H1 (cell line): ENCODE data around the gene PRDM5.

Source experiments
- CREB1 ChIP-seq: IDR thresholded peaks from 2 replicates; pipeline ENCODE4 v1.6.1; 2012; ENCODE audit warnings: inconsistent platforms
- EZH2 ChIP-seq: fragments of 200-600 bp; sonication (generic); IDR thresholded peaks from 2 replicates; pipeline ENCODE4 v1.7.1; 2012; ENCODE audit warnings: low read depth, mild to moderate bottlenecking, moderate library complexity, low read length, inconsistent platforms; ENCODE audit not compliant: severe bottlenecking
- FOSL1 ChIP-seq: IDR thresholded peaks from 2 replicates; pipeline ENCODE4 v1.6.1; 2011; ENCODE audit warnings: mild to moderate bottlenecking, low read depth, low read length, moderate library complexity; ENCODE audit not compliant: insufficient read depth
- JUN ChIP-seq: IDR thresholded peaks from 2 replicates; pipeline ENCODE4 v1.6.1; 2011; ENCODE audit warnings: low read depth, mild to moderate bottlenecking, improper control_type of control experiment, low read length
- JUND ChIP-seq: IDR thresholded peaks from 2 replicates; pipeline ENCODE4 v1.6.1; 2011; ENCODE audit warnings: mild to moderate bottlenecking, improper control_type of control experiment, low read length
- KDM5A ChIP-seq: fragments of 200-600 bp; IDR thresholded peaks from 2 replicates; pipeline ENCODE4 v1.7.1; 2012; ENCODE audit warnings: mild to moderate bottlenecking, low read length, inconsistent platforms, mixed read lengths
- POLR2A ChIP-seq, 2 experiments: IDR thresholded peaks; 1 replicate in 1 of 2; 2 replicates in 1 of 2; pipeline ENCODE4 v1.6.1; 2011; ENCODE audit warnings: low read depth in 2 of 2, low read length in 2 of 2, mild to moderate bottlenecking in 2 of 2; ENCODE audit errors: control extremely low read depth in 1 of 2
- SIN3A ChIP-seq, 2 experiments: IDR thresholded peaks in 1 of 2; conservative IDR thresholded peaks in 1 of 2; 2 replicates each; pipeline ENCODE4 v1.6.1; 2011 to 2012; ENCODE audit warnings: low read length in 2 of 2, improper control_type of control experiment in 1 of 2, low read depth in 1 of 2, mild to moderate bottlenecking in 1 of 2
- TF ChIP-seq, protein P1 (sequence below), 3 experiments: IDR thresholded peaks; 1 replicate in 2 of 3; 2 replicates in 1 of 3; pipeline versions ENCODE4 v1.5.1 to v1.6.1; 2011; ENCODE audit warnings: low read length in 3 of 3, mild to moderate bottlenecking in 3 of 3, inconsistent platforms in 2 of 3, low read depth in 1 of 3, moderate library complexity in 1 of 3; ENCODE audit not compliant: insufficient read depth in 1 of 3; ENCODE audit errors: control extremely low read depth in 1 of 3

GRCh38 chr4:120861852-120862251, 60.7 kb downstream of the PRDM5 start:
- TF ChIP-seq KDM5A (no peak), POLR2A (IDR thresholded peaks at IDR 0.05; ENCODE audit: control extremely low read depth in 1 of 2, low read depth in 2 of 2, low read length in 2 of 2) (no peak), FOSL1 (no peak), JUND (no peak), CREB1 (no peak), JUN (no peak), SIN3A (conservative IDR thresholded peaks at IDR 0.05 in 1 of 2, IDR thresholded peaks at IDR 0.05 in 1 of 2; ENCODE audit: low read depth in 1 of 2, low read length in 2 of 2) (no peak), EZH2 (no peak)
- TF ChIP-seq, protein P1, sequence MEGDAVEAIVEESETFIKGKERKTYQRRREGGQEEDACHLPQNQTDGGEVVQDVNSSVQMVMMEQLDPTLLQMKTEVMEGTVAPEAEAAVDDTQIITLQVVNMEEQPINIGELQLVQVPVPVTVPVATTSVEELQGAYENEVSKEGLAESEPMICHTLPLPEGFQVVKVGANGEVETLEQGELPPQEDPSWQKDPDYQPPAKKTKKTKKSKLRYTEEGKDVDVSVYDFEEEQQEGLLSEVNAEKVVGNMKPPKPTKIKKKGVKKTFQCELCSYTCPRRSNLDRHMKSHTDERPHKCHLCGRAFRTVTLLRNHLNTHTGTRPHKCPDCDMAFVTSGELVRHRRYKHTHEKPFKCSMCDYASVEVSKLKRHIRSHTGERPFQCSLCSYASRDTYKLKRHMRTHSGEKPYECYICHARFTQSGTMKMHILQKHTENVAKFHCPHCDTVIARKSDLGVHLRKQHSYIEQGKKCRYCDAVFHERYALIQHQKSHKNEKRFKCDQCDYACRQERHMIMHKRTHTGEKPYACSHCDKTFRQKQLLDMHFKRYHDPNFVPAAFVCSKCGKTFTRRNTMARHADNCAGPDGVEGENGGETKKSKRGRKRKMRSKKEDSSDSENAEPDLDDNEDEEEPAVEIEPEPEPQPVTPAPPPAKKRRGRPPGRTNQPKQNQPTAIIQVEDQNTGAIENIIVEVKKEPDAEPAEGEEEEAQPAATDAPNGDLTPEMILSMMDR (IDR thresholded peaks at IDR 0.05; ENCODE audit: control extremely low read depth in 1 of 3, insufficient read depth in 1 of 3, low read depth in 1 of 3, low read length in 3 of 3) = no peak
